OCI-LY3 (cell line): ENCODE data around the gene KLF7.

Experiments used
- EZH2phosphoT487 ChIP-seq: fragments of 200-600 bp; shearing (Covaris generic); IDR thresholded peaks from 2 replicates; pipeline ENCODE4 v1.6.1; 2018; ENCODE audit warnings: antibody characterized with exemption, mixed run types, low read depth
- TF ChIP-seq, protein P1 (sequence below): fragments of 200-600, 300-600 bp; sonication (generic); IDR thresholded peaks from 2 replicates; pipeline ENCODE4 v1.5.1; 2014; ENCODE audit warnings: antibody characterized with exemption, low read length, low read depth

GRCh38 chr2:207182911-207183310, 17.2 kb upstream of the KLF7 start:
- TF ChIP-seq, protein P1, sequence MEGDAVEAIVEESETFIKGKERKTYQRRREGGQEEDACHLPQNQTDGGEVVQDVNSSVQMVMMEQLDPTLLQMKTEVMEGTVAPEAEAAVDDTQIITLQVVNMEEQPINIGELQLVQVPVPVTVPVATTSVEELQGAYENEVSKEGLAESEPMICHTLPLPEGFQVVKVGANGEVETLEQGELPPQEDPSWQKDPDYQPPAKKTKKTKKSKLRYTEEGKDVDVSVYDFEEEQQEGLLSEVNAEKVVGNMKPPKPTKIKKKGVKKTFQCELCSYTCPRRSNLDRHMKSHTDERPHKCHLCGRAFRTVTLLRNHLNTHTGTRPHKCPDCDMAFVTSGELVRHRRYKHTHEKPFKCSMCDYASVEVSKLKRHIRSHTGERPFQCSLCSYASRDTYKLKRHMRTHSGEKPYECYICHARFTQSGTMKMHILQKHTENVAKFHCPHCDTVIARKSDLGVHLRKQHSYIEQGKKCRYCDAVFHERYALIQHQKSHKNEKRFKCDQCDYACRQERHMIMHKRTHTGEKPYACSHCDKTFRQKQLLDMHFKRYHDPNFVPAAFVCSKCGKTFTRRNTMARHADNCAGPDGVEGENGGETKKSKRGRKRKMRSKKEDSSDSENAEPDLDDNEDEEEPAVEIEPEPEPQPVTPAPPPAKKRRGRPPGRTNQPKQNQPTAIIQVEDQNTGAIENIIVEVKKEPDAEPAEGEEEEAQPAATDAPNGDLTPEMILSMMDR: no peak
- no peak for TF ChIP-seq EZH2phosphoT487
